ENCODE measurements around the gene HDAC1.
A peak's percentile ranks its signal among the peaks of the same experiment; 100 is the strongest.

The HDAC1 gene

DNA sequence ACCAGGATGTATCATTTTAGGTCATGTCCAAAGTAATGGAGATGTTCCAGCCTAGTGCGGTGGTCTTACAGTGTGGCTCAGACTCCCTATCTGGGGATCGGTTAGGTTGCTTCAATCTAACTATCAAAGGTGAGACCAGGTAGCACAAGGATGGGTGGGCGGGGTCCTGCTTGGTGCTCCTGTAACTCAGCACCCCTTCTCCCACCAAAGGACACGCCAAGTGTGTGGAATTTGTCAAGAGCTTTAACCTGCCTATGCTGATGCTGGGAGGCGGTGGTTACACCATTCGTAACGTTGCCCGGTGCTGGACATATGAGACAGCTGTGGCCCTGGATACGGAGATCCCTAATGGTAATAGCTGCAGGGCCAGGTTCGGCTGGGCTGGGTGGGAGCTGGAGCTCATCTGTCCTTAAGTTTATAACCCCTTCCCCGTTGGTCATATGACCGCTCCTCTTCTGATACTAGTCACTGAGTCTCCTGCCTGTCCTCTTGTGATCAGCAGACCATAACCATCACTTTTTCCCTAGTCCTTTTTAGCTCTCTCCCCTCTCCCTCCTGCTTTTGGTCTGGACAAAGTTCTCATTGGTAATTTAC, 38.8 kb downstream of the HDAC1 start:
- DNase-seq = no peak

DNA sequence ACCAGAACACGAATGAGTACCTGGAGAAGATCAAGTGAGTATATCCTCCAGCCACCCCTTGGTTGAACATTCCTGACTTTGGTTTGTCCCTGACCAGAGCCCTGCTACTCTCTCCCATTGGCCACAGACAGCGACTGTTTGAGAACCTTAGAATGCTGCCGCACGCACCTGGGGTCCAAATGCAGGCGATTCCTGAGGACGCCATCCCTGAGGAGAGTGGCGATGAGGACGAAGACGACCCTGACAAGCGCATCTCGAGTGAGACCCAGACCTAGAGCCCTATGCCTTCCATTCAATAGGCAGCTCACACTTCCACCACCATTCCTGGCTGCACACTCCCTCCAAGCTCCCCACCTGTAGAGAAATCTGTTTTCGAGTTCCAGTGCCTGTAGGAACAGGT, 39.7 kb downstream of the HDAC1 start:
- no peak for DNase-seq

DNA sequence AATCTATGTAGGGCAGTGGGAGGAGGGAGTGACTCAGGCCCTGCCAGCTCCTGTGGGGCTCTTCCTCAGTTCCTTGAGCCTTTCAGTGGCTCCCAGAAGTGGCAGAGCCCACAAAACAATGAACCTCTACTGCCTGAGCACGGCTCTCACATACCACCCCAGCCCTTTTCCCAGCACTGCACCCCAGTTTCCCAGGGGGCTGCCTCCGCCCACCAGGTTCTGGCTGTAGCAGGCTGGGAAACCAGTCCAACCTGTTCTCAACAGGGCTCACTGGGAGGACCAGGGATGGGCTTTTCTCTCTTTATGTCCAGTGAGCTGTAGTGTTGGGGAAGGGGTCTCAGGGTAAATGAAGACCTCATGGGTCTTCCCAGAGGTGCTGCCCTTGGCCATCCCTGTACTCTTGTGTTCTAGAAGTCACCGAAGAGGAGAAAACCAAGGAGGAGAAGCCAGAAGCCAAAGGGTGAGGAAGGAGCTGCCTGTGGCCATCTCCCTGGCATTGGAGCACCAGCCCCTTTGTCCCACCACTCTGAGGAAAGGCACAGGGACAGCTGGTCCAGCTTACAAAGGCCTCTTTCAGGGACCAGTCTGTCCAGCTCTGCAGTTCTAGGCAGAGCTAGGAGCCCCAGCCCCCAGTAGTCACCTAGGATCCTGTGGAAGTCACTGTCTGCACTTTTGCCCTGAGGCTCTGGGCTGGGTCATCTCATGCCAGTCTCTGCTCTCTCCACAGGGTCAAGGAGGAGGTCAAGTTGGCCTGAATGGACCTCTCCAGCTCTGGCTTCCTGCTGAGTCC, 40.6 kb downstream of the HDAC1 start:
- no peak for DNase-seq

DNA sequence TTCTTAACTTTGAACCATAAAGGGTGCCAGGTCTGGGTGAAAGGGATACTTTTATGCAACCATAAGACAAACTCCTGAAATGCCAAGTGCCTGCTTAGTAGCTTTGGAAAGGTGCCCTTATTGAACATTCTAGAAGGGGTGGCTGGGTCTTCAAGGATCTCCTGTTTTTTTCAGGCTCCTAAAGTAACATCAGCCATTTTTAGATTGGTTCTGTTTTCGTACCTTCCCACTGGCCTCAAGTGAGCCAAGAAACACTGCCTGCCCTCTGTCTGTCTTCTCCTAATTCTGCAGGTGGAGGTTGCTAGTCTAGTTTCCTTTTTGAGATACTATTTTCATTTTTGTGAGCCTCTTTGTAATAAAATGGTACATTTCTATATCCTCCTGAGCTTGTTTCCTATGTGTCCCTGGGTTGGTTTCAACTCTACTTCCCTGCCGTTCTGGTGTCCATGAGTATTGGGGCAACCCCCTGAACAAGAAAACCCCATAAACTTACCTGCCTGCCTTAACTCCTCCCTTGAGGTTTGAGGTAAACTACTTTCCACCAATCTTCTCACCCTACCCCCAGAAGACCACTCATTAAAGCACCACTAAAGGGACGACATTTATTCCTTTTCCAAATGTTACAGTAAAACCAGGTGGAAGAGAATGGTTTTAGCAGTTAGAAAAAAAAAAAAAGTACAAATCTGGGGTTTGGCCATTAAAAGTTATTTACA, 41.5 kb downstream of the HDAC1 start:
- DNase-seq = no peak

DNA sequence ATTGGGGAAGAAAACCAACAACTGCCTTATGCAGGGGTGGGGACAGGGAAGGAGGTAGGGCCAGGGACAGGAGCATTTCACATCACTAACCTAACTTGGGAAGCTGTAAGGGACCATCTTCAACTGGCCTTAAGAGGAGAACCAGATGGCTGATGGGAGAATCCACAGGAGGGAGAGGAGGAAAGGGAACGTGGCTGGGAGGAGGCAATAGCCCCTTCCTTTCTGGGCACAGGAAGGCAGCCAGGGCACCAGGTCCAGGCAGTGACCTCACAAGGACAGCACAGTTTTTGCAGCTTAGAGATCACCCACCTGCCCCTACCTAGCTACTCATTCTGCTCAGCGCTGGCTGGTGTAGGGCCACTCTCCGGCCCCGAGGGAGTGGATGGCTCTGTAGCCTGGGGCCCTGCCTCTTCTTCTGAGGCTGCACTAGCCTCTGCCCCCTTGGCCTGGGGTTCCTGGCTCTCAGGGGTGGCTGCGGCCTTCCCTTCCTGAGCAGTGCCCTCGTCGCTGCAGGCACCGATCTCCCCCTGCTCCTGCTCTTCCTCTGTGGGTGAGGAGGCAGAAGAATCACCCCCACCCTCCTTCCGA, 42.5 kb downstream of the HDAC1 start:
- no peak for DNase-seq

DNA sequence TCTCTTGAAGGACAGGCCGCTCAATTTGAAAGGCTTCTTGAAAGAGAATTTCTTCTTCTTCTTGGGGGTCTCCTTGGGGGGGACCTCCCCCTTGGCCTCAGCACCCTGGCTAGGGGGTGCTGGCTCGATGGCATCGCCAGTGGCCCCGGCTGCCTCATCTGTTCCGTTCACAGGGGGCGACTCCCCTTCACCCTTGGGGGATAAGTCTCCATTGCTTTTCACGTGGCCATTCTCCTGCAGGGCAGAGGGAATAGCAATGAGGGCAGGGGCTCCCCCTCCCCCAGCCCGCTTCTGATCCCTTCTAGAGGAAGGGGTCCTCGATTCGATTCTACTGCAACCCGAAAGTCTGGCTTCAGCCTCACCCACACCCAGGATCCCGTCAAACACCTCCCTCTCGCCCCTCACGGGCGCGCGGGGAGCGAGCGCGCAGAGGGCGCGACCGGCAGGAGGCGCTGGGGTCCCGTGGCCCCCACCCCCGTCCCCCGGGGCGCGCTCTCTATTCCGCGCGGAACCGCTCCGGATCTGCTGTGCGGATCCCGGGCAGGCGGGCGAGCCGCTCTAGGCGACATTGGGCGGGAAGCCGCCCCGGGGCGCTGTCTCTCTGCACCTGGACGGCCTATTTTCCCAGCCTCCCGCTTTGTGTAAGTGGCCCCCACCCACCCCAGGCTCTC, 43.1 kb downstream of the HDAC1 start:
- peak; percentile 44 for DNase-seq

DNA sequence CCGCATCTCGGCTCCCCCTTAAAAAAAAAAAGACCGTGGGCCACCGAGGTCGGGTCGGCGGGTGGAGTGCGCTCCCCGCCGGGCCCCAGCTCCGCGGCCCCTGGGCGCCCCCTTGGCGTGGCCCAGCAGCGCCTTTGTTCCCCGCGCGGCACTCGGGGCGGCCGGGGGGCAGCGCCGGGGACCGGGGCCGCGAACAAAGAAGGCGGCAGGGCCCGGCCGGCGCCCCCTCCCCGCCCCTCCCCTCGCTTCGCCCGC, 43.6 kb downstream of the HDAC1 start:
- DNase-seq = no peak

DNA sequence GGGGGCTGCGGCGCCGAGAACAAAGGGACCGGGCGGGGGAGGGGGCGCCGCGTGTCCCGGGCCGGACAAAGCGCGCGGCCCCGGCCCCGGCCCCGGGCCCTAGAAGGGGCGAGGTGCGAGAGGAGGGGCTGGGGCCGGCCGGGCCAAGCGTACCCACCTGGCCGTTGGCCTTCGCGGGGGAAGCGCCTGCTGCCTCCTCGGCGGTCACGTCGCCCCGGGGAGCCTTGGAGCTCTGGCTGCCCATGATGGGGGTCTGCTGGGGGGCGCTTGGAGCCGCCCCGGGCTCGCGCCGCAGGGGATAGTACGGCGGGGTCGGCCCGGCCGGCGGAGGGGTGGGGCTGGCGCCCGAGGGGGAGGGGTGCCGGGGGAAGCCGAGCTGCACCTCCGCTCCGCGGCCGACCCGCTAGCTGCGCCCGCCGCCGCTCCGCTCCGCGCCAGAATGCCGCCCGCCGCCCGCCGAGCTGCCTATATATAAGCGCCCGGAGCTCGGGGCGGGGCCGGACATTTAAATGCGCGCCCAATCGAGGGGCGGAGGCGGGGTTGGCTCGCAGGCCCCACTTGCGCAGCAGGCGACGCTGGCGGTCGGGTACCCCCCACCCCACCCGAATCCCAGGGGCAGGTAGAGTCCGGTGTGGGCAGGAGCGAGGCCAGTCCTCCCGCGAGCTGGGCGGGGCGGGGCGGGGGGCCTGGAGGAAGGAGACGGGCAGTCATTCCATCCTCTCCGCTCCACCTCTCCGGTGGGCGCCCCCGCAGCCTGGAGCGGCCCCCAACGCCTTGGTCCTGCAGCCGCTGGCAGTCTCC, 44.1 kb downstream of the HDAC1 start, which contains the start of gene MARCKSL1:
MARCKSL1 (minus strand) TSS at position 444 of the 801 bp plus-strand sequence; CDS start at position 244, 200 bp downstream.
- peak; percentile 57 for DNase-seq

DNA sequence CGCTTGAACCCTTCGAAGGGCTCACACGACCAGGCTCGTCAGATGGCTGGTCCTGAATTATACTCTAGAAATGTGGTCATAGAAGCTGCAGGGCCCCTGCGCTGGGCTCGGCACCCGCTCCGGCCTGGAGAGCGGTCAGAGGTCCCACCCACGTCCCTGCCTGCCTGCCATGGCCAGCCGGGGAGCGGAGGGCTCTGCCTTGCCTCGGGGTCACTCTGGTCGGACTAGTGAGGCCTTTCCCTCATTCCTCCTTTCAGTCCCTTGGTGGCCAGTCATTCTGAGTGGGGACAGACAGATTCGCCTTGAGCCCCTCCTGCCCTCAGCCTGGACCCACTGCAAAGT, 44.7 kb downstream of the HDAC1 start:
- no peak for DNase-seq

DNA sequence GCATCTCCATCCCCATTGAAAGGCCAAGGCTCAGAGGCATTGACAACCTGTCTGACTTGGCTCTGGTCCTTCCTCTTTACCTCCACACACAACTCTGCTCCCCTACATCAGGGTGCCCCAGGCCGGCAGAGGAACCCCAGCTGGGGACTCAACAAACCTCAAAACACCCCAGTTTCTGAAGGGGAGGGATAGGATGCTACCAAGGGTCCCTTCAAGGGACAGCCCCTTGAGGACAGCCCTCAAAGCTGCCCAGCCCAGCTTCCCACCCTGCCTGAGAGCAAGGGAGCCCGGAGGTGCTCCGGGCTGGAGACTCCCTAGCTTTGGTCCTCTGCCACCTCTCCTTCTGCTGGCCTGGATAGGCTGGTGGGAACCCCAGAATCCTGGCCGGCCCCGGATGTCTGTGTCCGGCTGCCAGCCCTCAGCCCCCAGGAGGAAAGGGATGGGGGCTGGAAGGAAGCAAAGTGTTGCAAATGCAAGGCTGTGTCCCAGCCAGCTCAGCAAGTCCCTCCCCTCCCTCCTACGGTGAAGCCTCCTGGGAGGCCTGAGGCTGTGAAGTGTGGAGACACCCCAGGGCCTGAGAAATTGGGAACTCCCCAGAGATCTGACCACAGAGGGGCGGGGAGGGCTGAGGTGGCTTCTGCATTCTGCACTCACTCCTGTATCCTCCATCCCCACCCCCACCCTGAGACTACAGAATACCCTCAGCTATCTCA, 45.2 kb downstream of the HDAC1 start:
- DNase-seq = peak; percentile 95

DNA sequence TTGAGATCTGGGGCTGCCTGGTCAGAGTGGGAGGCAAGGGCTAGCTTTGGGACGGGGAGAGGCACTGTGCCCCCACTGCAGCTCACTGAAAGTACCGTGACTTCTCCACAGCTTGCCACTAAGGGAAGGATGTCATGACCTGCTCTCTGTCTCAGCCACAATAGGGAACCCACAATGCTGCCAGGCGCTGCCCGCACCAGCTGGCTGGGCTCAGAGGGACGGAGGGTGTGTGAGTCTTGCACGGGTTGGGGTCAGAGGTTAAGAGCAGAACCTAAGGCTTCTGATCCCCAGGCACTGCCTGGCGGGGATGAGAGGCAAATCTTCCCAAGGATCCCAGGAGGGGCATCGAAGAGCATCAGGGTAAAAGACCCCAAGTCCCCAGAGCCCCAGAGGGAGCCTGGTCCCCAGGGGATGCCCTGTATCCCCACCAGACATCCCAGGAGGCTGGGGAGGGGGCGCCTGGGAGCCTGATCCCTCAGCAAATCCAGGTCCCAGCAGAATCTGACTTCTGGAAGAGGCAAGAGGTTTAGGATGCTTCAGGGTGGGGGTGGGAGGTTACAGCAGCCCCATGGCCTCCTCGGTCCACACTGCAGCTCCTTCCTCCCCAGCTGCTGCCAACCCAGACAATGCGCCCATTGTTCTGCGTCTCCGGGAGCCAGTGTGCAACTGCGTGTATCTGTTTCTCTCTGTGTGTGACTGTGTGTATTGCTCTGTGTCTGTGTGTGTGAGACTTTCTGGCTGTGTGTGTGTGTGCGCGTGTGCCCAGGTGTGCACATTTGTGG, 46.2 kb downstream of the HDAC1 start:
- DNase-seq = peak; percentile 81

DNA sequence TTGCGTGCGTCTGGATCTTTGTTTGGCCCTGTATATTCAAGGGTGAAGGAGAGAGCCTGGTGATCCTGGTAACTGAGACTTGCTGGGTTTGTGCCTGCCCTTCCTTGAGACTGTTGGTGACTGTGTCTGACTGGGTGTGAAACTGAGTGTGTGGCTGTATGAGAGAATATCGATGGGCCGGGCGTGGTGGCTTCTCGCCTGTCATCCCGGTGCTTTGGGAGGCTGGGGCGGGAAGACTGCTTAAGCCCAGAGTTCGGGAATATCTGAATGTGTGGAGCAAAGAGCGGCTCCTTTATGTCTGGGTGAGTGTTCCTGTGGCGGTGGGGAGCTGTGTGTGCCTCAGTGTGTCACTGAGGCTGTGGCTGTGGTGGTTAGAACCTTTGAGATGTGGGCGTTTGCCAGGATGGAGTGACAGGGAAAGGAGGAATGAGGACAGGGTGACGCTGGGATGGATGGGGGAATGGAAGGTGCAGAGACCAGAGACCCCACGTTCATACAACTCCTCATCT, 46.8 kb downstream of the HDAC1 start:
- DNase-seq = no peak

DNA sequence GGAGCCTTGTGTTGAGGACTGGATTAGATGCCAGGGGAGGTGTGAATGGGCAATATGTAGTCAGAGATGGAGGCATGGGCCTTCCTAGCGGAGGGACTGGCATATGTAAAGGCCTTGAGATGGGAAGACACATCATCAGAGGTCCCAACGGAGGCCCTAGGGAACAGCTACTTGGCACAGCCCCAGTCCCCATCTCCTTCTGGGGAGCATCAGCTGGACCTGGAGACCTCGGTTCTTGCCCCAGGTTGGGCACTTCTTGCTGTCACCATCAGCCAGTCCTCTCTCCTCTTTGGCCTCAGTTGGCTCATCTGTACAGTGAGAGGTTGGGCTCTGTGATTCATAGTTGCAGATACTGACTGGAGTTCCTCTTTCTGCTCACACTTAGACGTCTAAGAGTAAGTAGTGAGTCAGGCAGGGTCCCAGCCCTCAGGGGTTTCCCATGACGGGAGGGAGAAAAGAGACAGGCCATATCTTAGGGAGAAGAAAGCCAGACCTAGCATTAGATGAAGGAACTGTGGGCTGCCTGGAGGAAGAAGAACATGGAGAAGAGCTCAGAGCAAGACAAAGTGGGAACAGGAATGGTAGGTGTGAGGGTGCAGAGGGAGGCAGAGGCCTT, 47.6 kb downstream of the HDAC1 start:
- peak; percentile 98 for DNase-seq

DNA sequence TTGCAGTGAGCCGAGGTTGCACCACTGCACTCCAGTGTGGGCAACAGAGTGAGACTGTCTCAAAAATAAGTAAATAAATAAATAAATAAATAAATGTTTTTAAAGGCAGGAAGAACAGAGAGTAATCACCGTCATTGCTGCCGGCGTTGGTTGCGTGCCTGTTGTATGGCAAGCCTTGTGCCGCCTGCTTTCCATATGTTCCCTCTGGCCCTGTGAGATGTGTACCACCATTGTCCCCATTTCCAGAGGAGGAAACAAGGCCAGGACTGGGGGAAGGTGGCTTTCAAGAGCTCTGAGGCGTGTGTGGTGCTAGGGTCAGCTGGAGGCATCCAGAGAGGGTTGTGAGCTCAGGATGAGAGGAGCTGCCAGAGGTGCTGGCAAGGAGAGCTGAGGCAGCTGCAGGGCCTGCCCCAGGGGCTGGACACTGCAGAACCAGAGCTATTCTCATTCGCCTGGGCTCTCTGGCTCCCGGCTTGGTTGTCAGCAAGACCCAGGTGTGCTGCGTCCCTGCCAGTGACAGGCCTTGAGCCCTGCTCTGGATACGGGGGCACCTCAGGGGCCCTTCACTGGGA, 49.4 kb downstream of the HDAC1 start:
- DNase-seq = no peak

DNA sequence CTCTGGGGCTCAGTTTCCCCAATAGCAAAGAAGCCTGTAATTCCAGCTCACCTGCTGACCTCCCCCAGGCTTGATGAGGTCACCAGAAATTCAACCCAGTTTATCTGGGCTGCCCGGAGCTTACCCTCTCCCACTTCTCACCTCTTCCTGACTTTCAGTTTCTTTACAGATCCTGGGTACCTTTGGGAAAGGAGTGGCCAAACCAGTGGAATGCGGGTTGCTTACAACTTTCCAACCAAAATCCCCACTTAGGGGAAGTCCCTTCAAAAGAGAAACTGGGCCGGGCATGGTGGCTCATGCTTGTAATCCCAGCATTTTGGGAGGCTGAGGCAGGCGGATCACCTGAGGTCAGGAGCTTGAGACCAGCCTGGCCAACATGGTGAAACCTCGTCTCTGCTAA, 50.1 kb downstream of the HDAC1 start:
- peak; percentile 37 for DNase-seq

DNA sequence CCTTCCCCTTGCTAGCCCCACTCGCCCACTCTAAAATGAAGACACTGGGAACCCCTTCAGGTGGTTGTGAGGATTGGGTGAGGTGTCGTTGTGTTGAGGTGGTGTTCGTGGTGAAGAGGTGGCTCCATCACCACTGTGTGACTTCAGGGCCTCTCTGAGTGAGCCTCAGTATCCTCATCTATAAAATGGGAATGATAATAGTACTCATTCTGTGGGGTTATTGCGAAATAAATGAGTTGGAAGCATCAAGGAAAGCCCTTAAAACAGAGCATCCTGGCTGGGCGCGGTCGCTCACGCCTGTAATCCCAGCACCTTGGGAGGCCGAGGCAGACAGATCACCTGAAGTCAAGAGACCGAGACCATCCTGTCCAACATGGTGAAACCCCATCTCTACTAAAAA, 50.8 kb downstream of the HDAC1 start:
- no peak for DNase-seq

DNA sequence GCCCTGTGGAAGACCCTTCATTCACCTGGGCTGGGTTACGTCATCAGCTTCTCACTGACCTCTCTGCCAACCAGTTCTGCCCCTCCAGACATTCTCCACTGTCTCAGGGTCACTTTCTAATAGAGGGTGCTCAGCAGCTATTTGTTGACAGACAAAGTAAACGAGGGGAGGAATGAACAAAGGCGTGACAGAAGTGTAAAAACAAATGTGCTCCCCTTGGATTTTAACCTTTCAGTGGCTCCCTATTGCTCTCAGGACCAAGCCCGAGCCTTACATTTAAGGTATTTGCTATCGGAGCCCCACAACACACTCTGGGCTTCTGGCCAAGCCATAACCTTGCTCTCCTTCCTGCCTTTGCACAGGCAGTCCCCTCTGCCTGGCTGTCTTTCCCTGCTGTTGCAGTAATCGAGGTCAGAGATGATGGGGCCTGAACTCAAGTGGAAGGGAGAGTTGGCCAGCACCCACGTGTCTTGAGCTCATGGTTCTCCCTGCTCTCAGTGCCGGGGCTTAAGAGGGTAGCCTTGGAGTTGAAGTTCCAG, 53.5 kb downstream of the HDAC1 start:
- DNase-seq = no peak

DNA sequence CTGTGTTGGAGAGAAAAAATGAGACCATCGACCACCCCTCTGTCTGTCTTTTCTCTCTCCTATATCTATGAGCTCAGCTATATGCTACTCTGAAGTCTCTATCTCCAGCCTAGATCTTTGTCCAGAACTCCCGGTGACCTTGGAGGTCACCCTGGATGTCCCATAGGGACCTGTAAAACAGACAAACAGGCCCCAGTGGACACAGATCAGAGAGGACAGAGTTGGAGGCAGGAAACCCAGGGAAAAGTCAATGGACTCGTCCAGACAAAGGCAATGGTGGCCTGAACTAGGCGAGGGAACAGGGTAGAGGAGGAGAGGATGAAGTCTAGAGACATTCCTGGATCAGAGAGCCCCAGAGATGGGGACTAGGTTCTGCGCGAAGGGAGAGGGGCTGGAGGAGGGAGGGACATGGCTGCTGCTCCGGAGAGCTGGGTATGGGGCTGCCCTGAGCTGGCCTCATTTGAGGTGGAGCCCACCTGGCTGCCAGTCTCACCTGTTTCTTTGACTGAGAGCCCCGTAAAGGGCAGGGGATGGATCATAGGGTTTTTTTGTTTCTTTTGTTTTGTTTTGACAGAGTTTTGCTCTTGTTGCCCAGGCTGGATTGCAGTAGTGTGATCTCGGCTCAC, 54.8 kb downstream of the HDAC1 start:
- no peak for DNase-seq

DNA sequence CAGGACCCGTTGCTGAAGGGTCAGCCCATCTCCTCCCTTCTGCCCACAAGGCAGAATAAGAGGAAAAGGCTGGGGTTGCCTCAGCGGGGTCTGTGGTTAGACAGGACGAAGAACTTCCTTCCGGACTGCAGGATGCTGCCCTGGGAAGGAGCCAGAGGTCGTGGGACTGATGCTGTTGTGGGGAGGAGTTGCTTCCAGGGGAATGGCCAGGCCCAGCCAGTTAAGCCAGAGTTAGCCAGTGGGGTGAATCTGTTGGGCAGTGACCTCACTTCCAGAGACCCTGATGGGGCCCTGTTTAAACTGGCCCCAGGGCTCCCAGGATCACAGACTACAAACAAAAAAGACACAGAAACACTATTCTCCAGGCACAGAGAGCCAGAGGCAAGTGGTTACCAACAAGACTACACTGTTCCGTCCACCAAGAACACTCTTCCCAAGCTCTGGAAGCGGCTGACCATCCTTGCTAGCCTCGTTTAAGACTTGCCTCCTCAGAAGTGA, 57.4 kb downstream of the HDAC1 start:
- DNase-seq = peak; percentile 62

Data from inflammatory macrophage treated with lipopolysaccharide for 4 hours (primary cell).